SK-N-SH (cell line): Measurements from ENCODE around the gene RIC3. TPM values are rescaled to one million over a fixed set of nuclear protein-coding genes. Genes with fewer than 3 reads are reported as not detected.

Source experiments
- CTCF ChIA-PET: fragments of 300-600, 350-600 bp; formaldehyde crosslinking; extraction: SDS; loops from one replicate; lab custom pipeline; 2021; lab: Yijun Ruan, JAX
- POLR2A ChIA-PET: fragments of 350-600 bp; sonication (Branson Sonifier 250); formaldehyde crosslinking; extraction: SDS; loops from one replicate; lab custom pipeline; 2020; ENCODE audit warnings: antibody characterized with exemption, inconsistent platforms; lab: Yijun Ruan, JAX
- DNase-seq: peaks from one replicate; pipeline ENCODE4 v3.0.0; 2012
- H2AFZ ChIP-seq: fragments of 200-600 bp; sonication (generic); 2 replicates; pipeline ENCODE4 v1.8.1; 2016; ENCODE audit warnings: antibody characterized with exemption, mild to moderate bottlenecking, low read depth
- H3F3A ChIP-seq: fragments of 200-600 bp; sonication (generic); replicated peaks from 2 replicates; pipeline ENCODE3; 2016; ENCODE audit warnings: antibody characterized with exemption, mild to moderate bottlenecking; ENCODE audit not compliant: insufficient read depth
- H3K27ac ChIP-seq, 2 experiments: fragments of 200-500 bp in 1 of 2; fragments of 200-600 bp in 1 of 2; sonication (Bioruptor generic) in 1 of 2; sonication (generic), shearing (Covaris generic) in 1 of 2; 2 replicates each; pipeline versions ENCODE4 v1.5.1 to v1.6.1; 2014 to 2016; ENCODE audit warnings: low read depth in 2 of 2, inconsistent platforms in 1 of 2, low read length in 1 of 2, mild to moderate bottlenecking in 1 of 2, mixed read lengths in 1 of 2
- H3K27me3 ChIP-seq: fragments of 200-600 bp; sonication (generic), shearing (Covaris generic); 2 replicates; pipeline ENCODE4 v1.6.1; 2016; ENCODE audit warnings: mixed run types; ENCODE audit not compliant: insufficient read depth
- H3K36me3 ChIP-seq, 2 experiments: fragments of 200-500 bp in 1 of 2; fragments of 200-600 bp in 1 of 2; sonication (Bioruptor generic) in 1 of 2; sonication (generic) in 1 of 2; replicated peaks in 1 of 2; 2 replicates each; pipeline versions ENCODE3 to v1.5.1; 2014 to 2016; ENCODE audit warnings: low read length in 1 of 2, mild to moderate bottlenecking in 1 of 2; ENCODE audit not compliant: insufficient read depth in 2 of 2, control insufficient read depth in 1 of 2
- H3K4me1 ChIP-seq, 2 experiments: fragments of 200-500 bp in 1 of 2; fragments of 200-600 bp in 1 of 2; sonication (Bioruptor generic) in 1 of 2; sonication (generic), shearing (Covaris generic) in 1 of 2; 2 replicates each; pipeline versions ENCODE4 v1.5.1 to v1.6.1; 2014 to 2016; ENCODE audit warnings: low read depth in 1 of 2, low read length in 1 of 2, mixed run types in 1 of 2; ENCODE audit not compliant: insufficient read depth in 2 of 2, control insufficient read depth in 1 of 2
- H3K4me2 ChIP-seq: fragments of 200-600 bp; sonication (generic), shearing (Covaris generic); 2 replicates; pipeline ENCODE4 v1.6.1; 2017; ENCODE audit warnings: mixed run types
- H3K4me3 ChIP-seq, 2 experiments: fragments of 200-500 bp in 1 of 2; fragments of 200-600 bp in 1 of 2; sonication (Bioruptor generic) in 1 of 2; sonication (generic), shearing (Covaris generic) in 1 of 2; 2 replicates each; pipeline versions ENCODE4 v1.5.1 to v1.8.1; 2014 to 2016; ENCODE audit warnings: low read depth in 2 of 2, inconsistent platforms in 1 of 2, low read length in 1 of 2, mild to moderate bottlenecking in 1 of 2, mixed read lengths in 1 of 2, moderate library complexity in 1 of 2
- H3K79me2 ChIP-seq: fragments of 200-600 bp; sonication (generic); 2 replicates; pipeline ENCODE4 v1.8.1; 2017; ENCODE audit warnings: mild to moderate bottlenecking; ENCODE audit not compliant: insufficient read depth
- H3K9ac ChIP-seq: fragments of 200-600 bp; sonication (generic); 2 replicates; pipeline ENCODE4 v1.6.1; 2017; ENCODE audit warnings: mixed run types
- H3K9me2 ChIP-seq: fragments of 200-600 bp; sonication (generic); 2 replicates; pipeline ENCODE4 v1.6.1; 2017; ENCODE audit warnings: mixed run types
- H3K9me3 ChIP-seq: fragments of 200-600 bp; sonication (generic); 2 replicates; pipeline ENCODE4 v1.6.1; 2017; ENCODE audit warnings: mixed run types, mild to moderate bottlenecking, moderate library complexity
- H4K20me1 ChIP-seq: fragments of 200-600 bp; sonication (generic); 2 replicates; pipeline ENCODE4 v1.6.1; 2017; ENCODE audit warnings: mild to moderate bottlenecking, mixed run types; ENCODE audit not compliant: insufficient read depth
- CHD2 ChIP-seq: fragments of 150-350 bp; IDR thresholded peaks from 2 replicates; pipeline ENCODE4 v1.6.1; 2018; ENCODE audit warnings: low read length; ENCODE audit not compliant: partially characterized antibody
- ELF1 ChIP-seq: IDR thresholded peaks from 2 replicates; pipeline ENCODE4 v1.4.0; 2012
- EP300 ChIP-seq, 2 experiments: IDR thresholded peaks; 2 replicates each; pipeline versions ENCODE4 v1.4.0 to v1.6.1; 2012; ENCODE audit warnings: borderline replicate concordance in 1 of 2, low read depth in 1 of 2, low read length in 1 of 2
- FOXM1 ChIP-seq: IDR thresholded peaks from 2 replicates; pipeline ENCODE4 v1.4.0; 2012; ENCODE audit warnings: low read depth, mild to moderate bottlenecking
- GABPA ChIP-seq: IDR thresholded peaks from 2 replicates; pipeline ENCODE4 v1.4.0; 2012; ENCODE audit warnings: low read depth, mild to moderate bottlenecking
- GATA2 ChIP-seq: sonication (generic); formaldehyde crosslinking; IDR thresholded peaks from 2 replicates; pipeline ENCODE4 v1.5.0; 2020; ENCODE audit warnings: mild to moderate bottlenecking, missing genetic modification reagents
- IRF3 ChIP-seq: fragments of 150-350 bp; IDR thresholded peaks from 2 replicates; pipeline ENCODE4 v1.6.1; 2016; ENCODE audit warnings: mild to moderate bottlenecking, low read depth, low read length
- JUND ChIP-seq: IDR thresholded peaks from 2 replicates; pipeline ENCODE4 v1.4.0; 2012
- MAX ChIP-seq: IDR thresholded peaks from 2 replicates; pipeline ENCODE4 v1.4.0; 2012; ENCODE audit warnings: low read depth
- MXI1 ChIP-seq: IDR thresholded peaks from 2 replicates; pipeline ENCODE4 v1.6.1; 2012; ENCODE audit warnings: mild to moderate bottlenecking, low read depth, low read length, improper control_type of control experiment
- NFIC ChIP-seq: IDR thresholded peaks from 2 replicates; pipeline ENCODE4 v1.4.0; 2012; ENCODE audit warnings: borderline replicate concordance
- NRF1 ChIP-seq: IDR thresholded peaks from 2 replicates; pipeline ENCODE4 v1.6.1; 2012; ENCODE audit warnings: low read depth, mild to moderate bottlenecking, low read length
- PBX3 ChIP-seq: IDR thresholded peaks from 2 replicates; pipeline ENCODE4; 2012
- POLR2AphosphoS5 ChIP-seq: IDR thresholded peaks from 2 replicates; pipeline ENCODE4 v1.6.1; 2012; ENCODE audit warnings: low read depth, low read length
- RAD21 ChIP-seq: IDR thresholded peaks from 2 replicates; pipeline ENCODE4 v1.6.1; 2012; ENCODE audit warnings: mild to moderate bottlenecking, low read length
- RCOR1 ChIP-seq: fragments of 150-350 bp; IDR thresholded peaks from 2 replicates; pipeline ENCODE4 v1.6.1; 2017; ENCODE audit warnings: antibody characterized with exemption, low read length
- RFX5 ChIP-seq: IDR thresholded peaks from 2 replicates; pipeline ENCODE4 v1.6.1; 2012; ENCODE audit warnings: mild to moderate bottlenecking, improper control_type of control experiment, low read length
- SIN3A ChIP-seq: IDR thresholded peaks from 2 replicates; pipeline ENCODE4 v1.6.1; 2012; ENCODE audit warnings: low read depth, mild to moderate bottlenecking, low read length, moderate library complexity, borderline replicate concordance
- SMC3 ChIP-seq: IDR thresholded peaks from 2 replicates; pipeline ENCODE4 v1.6.1; 2012; ENCODE audit warnings: low read depth, low read length, improper control_type of control experiment
- TAF1 ChIP-seq: IDR thresholded peaks from 2 replicates; pipeline ENCODE4 v1.6.1; 2012; ENCODE audit warnings: low read depth, mild to moderate bottlenecking, low read length, moderate library complexity, borderline replicate concordance
- TCF12 ChIP-seq: IDR thresholded peaks from 2 replicates; pipeline ENCODE4 v1.4.0; 2012
- TEAD4 ChIP-seq: IDR thresholded peaks from 2 replicates; pipeline ENCODE4 v1.4.0; 2012; ENCODE audit warnings: mild to moderate bottlenecking, borderline replicate concordance; ENCODE audit not compliant: insufficient read depth
- USF1 ChIP-seq: IDR thresholded peaks from 2 replicates; pipeline ENCODE4 v1.4.0; 2012; ENCODE audit warnings: low read depth, borderline replicate concordance
- YY1 ChIP-seq: IDR thresholded peaks from 2 replicates; pipeline ENCODE4 v1.4.0; 2012; ENCODE audit warnings: low read depth, mild to moderate bottlenecking
- WGBS: methylation state at CpG from one replicate; pipeline ENCODE4 v1.1.6; 2017; ENCODE audit warnings: low lambda C conversion rate; 5-methylcytosine and 5-hydroxymethylcytosine counted together
- polyA plus RNA-seq, 3 experiments: library from polyadenylated mRNA; depleted of rRNA; stranded (reverse); fragments of >200 nt; gene quantifications; 2 replicates each; pipeline ENCODE4 v1.2.3, GENCODE V29; 2012

The RIC3 gene
- polyA plus RNA-seq, 1 of the 3 experiments (the other 2 are of a cell fraction): 0.54 TPM

GRCh38 chr11:8086571-8086970 lies 82.3 kb downstream of the RIC3 start:
- no peaks in the 10 kb centered on the region for H3K9me3 ChIP-seq
- H3K4me3 ChIP-seq: no peak overlapping the region; a peak in 1 of 4 replicates
- H3F3A ChIP-seq: no peaks in the 10 kb centered on the region
- CTCF ChIA-PET: interaction anchor here (0.6 to 26.8 kb wide), 12 partner anchors 10 to 151 kb away, joined by 3 to 620 read pairs (median 8); no protein-coding TSS in a partner anchor
- 88% methylated on average over 4 of the region's 7 CpGs for WGBS
- peaks cover 39% of the 10 kb centered on the region for H4K20me1 ChIP-seq
- DNase-seq: no peak
- POLR2A ChIA-PET: interaction anchor here (1.1 to 2.2 kb wide), 4 partner anchors 12 to 80 kb away, joined by 4 to 14 read pairs (median 9); no protein-coding TSS in a partner anchor
- TF ChIP-seq PBX3: no peak
- no peak for TF ChIP-seq RCOR1
- no peak for TF ChIP-seq FOXM1
- no peak for TF ChIP-seq POLR2AphosphoS5
- TF ChIP-seq NFIC: no peak
- no peak for TF ChIP-seq MAX
- no peak for TF ChIP-seq YY1
- no peak for TF ChIP-seq ELF1
- TF ChIP-seq TEAD4: no peak
- TF ChIP-seq GABPA: no peak
- no peak for TF ChIP-seq IRF3
- no peak for TF ChIP-seq GATA2
- no peak for TF ChIP-seq TAF1
- TF ChIP-seq TCF12: no peak
- no peaks in the 10 kb centered on the region for H3K27me3 ChIP-seq
- peak overlapping the region; percentile 19 for H3K4me2 ChIP-seq
- H2AFZ ChIP-seq: no peak overlapping the region
- peak overlapping the region; percentile 28 to 92; a peak in 3 of 4 replicates for H3K27ac ChIP-seq
- H3K4me1 ChIP-seq: peaks cover 18 to 95% of the 10 kb centered on the region in 2 experiments; a peak in 3 of 4 replicates
- H3K9me2 ChIP-seq: no peaks in the 10 kb centered on the region
- peaks cover 0 to 7% of the 10 kb centered on the region in 2 experiments for H3K36me3 ChIP-seq
- H3K79me2 ChIP-seq: 0 out of 2 replicates have a peak, but pooled peaks cover 2% of the 10 kb centered on the region
- H3K9ac ChIP-seq: no peak overlapping the region

GRCh38 chr11:8086001-8086479 lies 82.8 kb downstream of the RIC3 start:
- Histone ChIP-seq H3K9ac (no peak overlapping the region), H4K20me1 (peaks cover 39% of the 10 kb centered on the region), H3K9me2 (no peaks in the 10 kb centered on the region), H3K36me3 (peaks cover 0 to 2% of the 10 kb centered on the region in 2 experiments), H3K4me2 (peak overlapping the region; percentile 19; the same call in 1 of the 2 replicates), H3K4me1 (peaks cover 19 to 93% of the 10 kb centered on the region in 2 experiments; a peak in 3 of 4 replicates), H3K79me2 (0 out of 2 replicates have a peak, but pooled peaks cover 2% of the 10 kb centered on the region), H2AFZ (no peak overlapping the region), H3K4me3 (no peak overlapping the region; a peak in 1 of 4 replicates), H3K27ac (peak overlapping the region; percentile 28 to 92; a peak in 3 of 4 replicates), H3K9me3 (no peaks in the 10 kb centered on the region), H3K27me3 (no peaks in the 10 kb centered on the region), H3F3A (no peaks in the 10 kb centered on the region)
- peak; percentile 89 for DNase-seq
- ChIA-PET CTCF (interaction anchor here (0.6 to 26.8 kb wide), 11 partner anchors 9 to 152 kb away, joined by 3 to 620 read pairs (median 5); no protein-coding TSS in a partner anchor), POLR2A (interaction anchor here (1.1 to 2.2 kb wide), 6 partner anchors 13 to 79 kb away, joined by 3 to 14 read pairs (median 4); no protein-coding TSS in a partner anchor)
- 41% methylated on average over 8 of the region's 8 CpGs for WGBS
- no peak for TF ChIP-seq JUND
- no peak for TF ChIP-seq YY1
- TF ChIP-seq ELF1: no peak
- no peak for TF ChIP-seq SIN3A
- no peak for TF ChIP-seq USF1
- TF ChIP-seq RFX5: no peak
- no peak for TF ChIP-seq MAX
- peak; percentile 2; the same call in 1 of the 2 replicates for TF ChIP-seq NRF1
- peak in 1 of 2 experiments; percentile 94; a peak in 3 of 4 replicates for TF ChIP-seq EP300 (IDR thresholded peaks at IDR 0.05; ENCODE audit: borderline replicate concordance in 1 of 2, low read depth in 1 of 2, low read length in 1 of 2)
- peak; percentile 9; the same call in 1 of the 2 replicates for TF ChIP-seq SMC3
- TF ChIP-seq MXI1: peak; percentile 73
- TF ChIP-seq RAD21: peak; percentile 43
- no peak for TF ChIP-seq TAF1
- TF ChIP-seq CHD2: peak; percentile 47
- TF ChIP-seq POLR2AphosphoS5: no peak
- peak; percentile 55 for TF ChIP-seq PBX3
